Natural killer cell (primary cell): ENCODE measurements around the gene GNAZ. TPM values are rescaled to one million over a fixed set of nuclear protein-coding genes. Genes with fewer than 3 reads are reported as not detected.
A peak's percentile ranks its signal among the peaks of the same experiment; 100 is the strongest.

Source experiments
- ATAC-seq, 3 donors: fragments of 150-1000 bp in 2 of 3; fragments of 200-7000 bp in 1 of 3; cut with Tn5 transposase; 1 replicate in 1 of 3; 2 replicates in 2 of 3; pipeline ENCODE4 v1.10.0; 2021; ENCODE audit warnings: mild to moderate bottlenecking in 2 of 3, moderate library complexity in 2 of 3
- DNase-seq, 2 donors: peaks; one replicate each; pipeline versions ENCODE4 v3.0.0 to v3.0.0-alpha.2; 2013 to 2021; ENCODE audit warnings: mixed read lengths in 1 of 2
- H3K27ac ChIP-seq: one replicate; pipeline ENCODE4 v1.5.1; 2013; ENCODE audit warnings: mild to moderate bottlenecking, low read length
- H3K27me3 ChIP-seq: one replicate; pipeline ENCODE4 v1.6.1; 2013; ENCODE audit warnings: low read length; ENCODE audit not compliant: control insufficient read depth, insufficient read depth
- H3K36me3 ChIP-seq: one replicate; pipeline ENCODE4 v1.6.1; 2013; ENCODE audit warnings: low read length; ENCODE audit not compliant: control insufficient read depth, insufficient read depth
- H3K4me1 ChIP-seq: one replicate; pipeline ENCODE4 v1.6.1; 2013; ENCODE audit warnings: low read length; ENCODE audit not compliant: control insufficient read depth, insufficient read depth
- H3K4me3 ChIP-seq: one replicate; pipeline ENCODE4 v1.5.1; 2013; ENCODE audit warnings: low read length
- H3K9me3 ChIP-seq: one replicate; pipeline ENCODE4 v1.6.1; 2013; ENCODE audit warnings: low read length; ENCODE audit not compliant: control insufficient read depth, insufficient read depth
- H3K27ac Mint-ChIP-seq, 2 donors: one replicate each; pipeline ENCODE4 v1.8.0; 2022; ENCODE audit warnings: mild to moderate bottlenecking in 2 of 2, mixed read lengths in 2 of 2, moderate library complexity in 1 of 2
- H3K27me3 Mint-ChIP-seq, 2 donors: one replicate each; pipeline ENCODE4 v1.8.0; 2022; ENCODE audit warnings: low read depth in 2 of 2, mixed read lengths in 2 of 2
- H3K36me3 Mint-ChIP-seq: one replicate; pipeline ENCODE4 v1.8.0; 2022; ENCODE audit warnings: mixed read lengths
- H3K4me1 Mint-ChIP-seq, 2 donors: one replicate each; pipeline ENCODE4 v1.8.0; 2022; ENCODE audit warnings: mixed read lengths in 2 of 2
- H3K4me3 Mint-ChIP-seq: one replicate; pipeline ENCODE4 v1.8.0; 2022; ENCODE audit warnings: mild to moderate bottlenecking, moderate library complexity, mixed read lengths
- H3K9me3 Mint-ChIP-seq, 2 donors: one replicate each; pipeline ENCODE4 v1.8.0; 2022; ENCODE audit warnings: mixed read lengths in 2 of 2
- CTCF ChIP-seq: fragments of 200-600 bp; IDR thresholded peaks from one replicate; pipeline ENCODE4 v1.8.0; 2022; ENCODE audit warnings: antibody characterized with exemption
- WGBS: methylation state at CpG from one replicate; pipeline ENCODE4 v1.1.7; 2013; ENCODE audit warnings: missing lambda C conversion rate; ENCODE audit not compliant: insufficient coverage; 5-methylcytosine and 5-hydroxymethylcytosine counted together
- intact Hi-C: fragments of 100-400 bp; cut with micrococcal nuclease; formaldehyde crosslinking; loops from one replicate; pipeline ENCODE4 v1.14.2; 2022
- total RNA-seq, 4 donors: library from RNA; stranded (reverse); fragments of 120-200 nt in 1 of 4; gene quantifications; one replicate each; pipeline versions ENCODE4 v1.2.3 to v1.2.4, GENCODE V29; 2013 to 2022

The GNAZ gene
- total RNA-seq, 3 donors from 2014 or later (not counting 1 experiment from before 2014, with no cell fraction given): 4.5 to 7.5 (median 5.6) TPM

- Mint-ChIP-seq H3K27me3 (peaks cover 8 to 14% of the 10 kb centered on the region in 2 donors), H3K4me1 (no peaks in the 10 kb centered on the region), H3K9me3 (peaks cover 0 to 3% of the 10 kb centered on the region in 2 donors), H3K4me3 (no peak overlapping the region), H3K27ac (no peak overlapping the region), H3K36me3 (peaks cover 5% of the 10 kb centered on the region)
- TF ChIP-seq CTCF: no peak
- intact Hi-C loops: no loop called here
- 84% methylated on average over 9 of the region's 9 CpGs for WGBS
- no peaks in the 10 kb centered on the region for H3K9me3 ChIP-seq
- no peak overlapping the region for H3K4me3 ChIP-seq
- H3K27me3 ChIP-seq: no peaks in the 10 kb centered on the region
- DNase-seq (peak in 1 of 2 donors; percentile 12), ATAC-seq (no peak)
- H3K36me3 ChIP-seq: no peaks in the 10 kb centered on the region
- H3K27ac ChIP-seq: no peak overlapping the region
- no peaks in the 10 kb centered on the region for H3K4me1 ChIP-seq
Observed at GRCh38 chr22:23058481-23059283, 11.6 kb upstream of the GNAZ start.

GRCh38 chr22:23059284-23059948 lies 10.9 kb upstream of the GNAZ start:
- Mint-ChIP-seq H3K4me1 (no peaks in the 10 kb centered on the region), H3K27ac (no peak overlapping the region), H3K9me3 (peaks cover 0 to 3% of the 10 kb centered on the region in 2 donors), H3K4me3 (no peak overlapping the region), H3K36me3 (peaks cover 5% of the 10 kb centered on the region), H3K27me3 (peaks cover 8 to 14% of the 10 kb centered on the region in 2 donors)
- no peaks in the 10 kb centered on the region for H3K9me3 ChIP-seq
- H3K27ac ChIP-seq: no peak overlapping the region
- no peaks in the 10 kb centered on the region for H3K36me3 ChIP-seq
- no peaks in the 10 kb centered on the region for H3K27me3 ChIP-seq
- intact Hi-C loops: no loop called here
- TF ChIP-seq CTCF: no peak
- H3K4me1 ChIP-seq: no peaks in the 10 kb centered on the region
- WGBS: 90% methylated on average over 24 of the region's 24 CpGs
- DNase-seq (peak in 1 of 2 donors; percentile 11), ATAC-seq (no peak)
- no peak overlapping the region for H3K4me3 ChIP-seq

- no peak for ATAC-seq
- H3K27ac Mint-ChIP-seq: no peak overlapping the region
- H3K9me3 Mint-ChIP-seq: peaks cover 0 to 3% of the 10 kb centered on the region in 2 donors
- peak in 1 of 2 donors; percentile 11 for DNase-seq
- intact Hi-C loops: no loop called here
- no peaks in the 10 kb centered on the region for H3K9me3 ChIP-seq
- H3K36me3 Mint-ChIP-seq: peaks cover 5% of the 10 kb centered on the region
- no peaks in the 10 kb centered on the region for H3K36me3 ChIP-seq
- H3K27ac ChIP-seq: no peak overlapping the region
- H3K4me3 ChIP-seq: no peak overlapping the region
- no peaks in the 10 kb centered on the region for H3K27me3 ChIP-seq
- no peak overlapping the region for H3K4me3 Mint-ChIP-seq
- no peaks in the 10 kb centered on the region for H3K4me1 Mint-ChIP-seq
- TF ChIP-seq CTCF: no peak
- peaks cover 8% of the 10 kb centered on the region in 2 donors for H3K27me3 Mint-ChIP-seq
- WGBS: 83% methylated on average over 8 of the region's 9 CpGs
- H3K4me1 ChIP-seq: no peaks in the 10 kb centered on the region
Observed at GRCh38 chr22:23060612-23061400, 9.5 kb upstream of the GNAZ start.
